PC-9 (cell line): Measurements from ENCODE around the gene CCDC89.

Experiments used
- CTCF ChIP-seq: fragments of 200-600 bp; sonication (generic); conservative IDR thresholded peaks from 2 replicates; pipeline ENCODE4 v1.6.1; 2017; ENCODE audit warnings: mixed run types, antibody characterized with exemption, mild to moderate bottlenecking, moderate library complexity
- EZH2 ChIP-seq: fragments of 200-600 bp; sonication (generic); IDR thresholded peaks from 2 replicates; pipeline ENCODE4 v1.8.0; 2017; ENCODE audit warnings: antibody characterized with exemption, low read depth

DNA sequence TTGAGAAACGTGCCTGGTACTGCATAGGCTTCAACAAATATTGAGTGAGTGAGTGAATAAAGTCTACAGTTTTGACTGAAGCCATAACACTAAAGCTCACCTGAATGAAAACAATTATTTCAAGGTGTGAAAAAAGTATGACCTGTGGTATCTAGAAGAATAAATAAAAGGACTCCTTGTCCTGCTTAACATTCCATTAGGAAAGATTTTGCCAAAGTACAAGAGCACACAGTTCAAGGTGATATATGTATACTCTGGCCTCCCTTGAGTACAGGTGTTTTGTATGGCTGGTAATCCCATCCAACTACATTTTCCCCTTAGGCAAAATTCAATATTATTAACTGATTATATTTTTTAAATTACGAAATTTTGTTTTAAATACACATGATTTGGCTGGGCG, 19.3 kb downstream of the CCDC89 start:
- TF ChIP-seq CTCF (no peak), EZH2 (no peak)
